HepG2 (cell line): ENCODE results near the gene SHMT1. TPM values are rescaled to one million over a fixed set of nuclear protein-coding genes. Genes with fewer than 3 reads are reported as not detected.

Source experiments
- ATAC-seq: fragments of 200-7000 bp; cut with Tn5 transposase; 3 replicates; pipeline ENCODE4 v1.9.1; 2020; ENCODE audit warnings: mild to moderate bottlenecking, moderate library complexity
- BruUV-seq: library from RNA; stranded (reverse); fragments of 400-500 nt; replicated peaks from 2 replicates; lab custom pipeline; 2021; lab: Mats Ljungman, UMichigan
- CTCF ChIA-PET: fragments of 300-600 bp; formaldehyde crosslinking; extraction: SDS; loops from one replicate; lab custom pipeline; 2021; ENCODE audit warnings: low total read pairs, inconsistent platforms, low intra/inter-chr PET ratio; lab: Yijun Ruan, JAX
- POLR2A ChIA-PET: fragments of 350-600 bp; sonication (Branson Sonifier 250); formaldehyde crosslinking; loops from one replicate; lab custom pipeline; 2020; ENCODE audit warnings: antibody characterized with exemption, inconsistent platforms; lab: Yijun Ruan, JAX
- DNase-seq: peaks from one replicate; pipeline ENCODE4 v3.0.0-alpha.2; 2015; ENCODE audit warnings: low spot score
- FAIRE-seq: peaks from 3 replicates; lab custom pipeline; 2011; peaks lifted over from hg19 to GRCh38; lab: Jason Lieb, UNC
- H2AFZ ChIP-seq: one replicate; pipeline ENCODE4 v1.6.1; 2011; ENCODE audit warnings: low read length, inconsistent platforms
- H3K27ac ChIP-seq: fragments of 300-600 bp; 3 replicates; pipeline ENCODE4 v1.8.0; 2011; ENCODE audit warnings: mixed run types, mild to moderate bottlenecking, mixed read lengths, low read length, inconsistent platforms; ENCODE audit not compliant: insufficient read depth; ENCODE audit errors: extremely low read length
- H3K27me3 ChIP-seq, 2 experiments: fragments of 200-600 bp in 1 of 2; 2 replicates in 1 of 2; 3 replicates in 1 of 2; pipeline versions ENCODE4 v1.6.0 to v1.8.0; 2011; ENCODE audit warnings: low read length in 2 of 2, mild to moderate bottlenecking in 2 of 2, moderate library complexity in 2 of 2, inconsistent platforms in 1 of 2; ENCODE audit not compliant: insufficient read depth in 2 of 2, control insufficient read depth in 1 of 2
- H3K36me3 ChIP-seq, 2 experiments: fragments of 200-600 bp in 1 of 2; replicated peaks in 1 of 2; 2 replicates in 1 of 2; 3 replicates in 1 of 2; pipeline versions ENCODE4 v1.5.1 to v1.8.0; 2011; ENCODE audit warnings: low read length in 2 of 2, inconsistent platforms in 1 of 2; ENCODE audit not compliant: insufficient read depth in 2 of 2, control insufficient read depth in 1 of 2
- H3K4me1 ChIP-seq: 2 replicates; pipeline ENCODE4 v1.5.1; 2012; ENCODE audit warnings: low read length, inconsistent platforms; ENCODE audit not compliant: insufficient read depth
- H3K4me2 ChIP-seq: 2 replicates; pipeline ENCODE4 v1.6.0; 2011; ENCODE audit warnings: low read depth, low read length, inconsistent platforms
- H3K4me3 ChIP-seq, 3 experiments: fragments of 200-600 bp in 1 of 3; sonication (generic), shearing (Covaris generic) in 1 of 3; replicated peaks in 1 of 3; 2 replicates each; pipeline ENCODE4 v1.5.1; 2011 to 2016; ENCODE audit warnings: low read length in 3 of 3, inconsistent platforms in 2 of 3, low read depth in 2 of 3, mild to moderate bottlenecking in 2 of 3, control low read depth in 1 of 3, mixed read lengths in 1 of 3; ENCODE audit not compliant: insufficient read depth in 1 of 3
- H3K79me2 ChIP-seq: one replicate; pipeline ENCODE4 v1.6.1; 2011; ENCODE audit warnings: low read length, inconsistent platforms; ENCODE audit not compliant: insufficient read depth
- H3K9ac ChIP-seq: 2 replicates; pipeline ENCODE4 v1.6.0; 2011; ENCODE audit warnings: mild to moderate bottlenecking, low read depth, low read length, inconsistent platforms; ENCODE audit not compliant: insufficient read depth
- H3K9me3 ChIP-seq: 2 replicates; pipeline ENCODE4 v1.5.1; 2012; ENCODE audit warnings: mild to moderate bottlenecking, low read length
- H4K20me1 ChIP-seq: 2 replicates; pipeline ENCODE4 v1.6.0; 2011; ENCODE audit warnings: inconsistent platforms, mild to moderate bottlenecking, low read length, moderate library complexity; ENCODE audit not compliant: insufficient read depth
- ARID5B ChIP-seq: IDR thresholded peaks from 2 replicates; pipeline ENCODE4 v1.4.0; 2020; ENCODE audit warnings: mild to moderate bottlenecking, missing genetic modification reagents
- ATF7 ChIP-seq, 2 experiments: fragments of 450-650 bp in 1 of 2; sonication (generic) in 1 of 2; formaldehyde crosslinking in 1 of 2; IDR thresholded peaks; 2 replicates each; pipeline versions ENCODE4 v1.4.0 to v1.6.1; 2016 to 2020; ENCODE audit warnings: antibody characterized with exemption in 1 of 2, mild to moderate bottlenecking in 1 of 2, missing genetic modification reagents in 1 of 2
- BRCA1 ChIP-seq: sonication (generic); formaldehyde crosslinking; IDR thresholded peaks from 2 replicates; pipeline ENCODE4 v1.4.0; 2020; ENCODE audit warnings: missing genetic modification reagents
- EP300 ChIP-seq, 3 experiments: sonication (generic) in 1 of 3; formaldehyde crosslinking in 1 of 3; IDR thresholded peaks; 2 replicates each; pipeline versions ENCODE4 v1.5.1 to v1.6.1; 2011 to 2020; ENCODE audit warnings: low read depth in 2 of 3, low read length in 2 of 3, borderline replicate concordance in 1 of 3, improper control_type of control experiment in 1 of 3, mild to moderate bottlenecking in 1 of 3, missing genetic modification reagents in 1 of 3, moderate library complexity in 1 of 3
- FOSL1 ChIP-seq: sonication (generic); formaldehyde crosslinking; IDR thresholded peaks from 2 replicates; pipeline ENCODE4 v1.9.0; 2021; ENCODE audit warnings: missing genetic modification reagents, borderline replicate concordance
- FOXA1 ChIP-seq, 2 experiments: fragments of 450-650 bp in 1 of 2; sonication (generic) in 1 of 2; formaldehyde crosslinking in 1 of 2; IDR thresholded peaks; 2 replicates each; pipeline versions ENCODE4 v1.4.0 to v1.6.1; 2016 to 2020; ENCODE audit warnings: missing genetic modification reagents in 1 of 2
- GFI1 ChIP-seq: sonication (generic); formaldehyde crosslinking; IDR thresholded peaks from 2 replicates; pipeline ENCODE4 v1.5.0; 2020; ENCODE audit warnings: missing genetic modification reagents, mild to moderate bottlenecking, borderline replicate concordance
- HNF1B ChIP-seq: sonication (generic); formaldehyde crosslinking; IDR thresholded peaks from 2 replicates; pipeline ENCODE4 v1.5.1; 2020; ENCODE audit warnings: mild to moderate bottlenecking, moderate library complexity, missing genetic modification reagents
- IKZF1 ChIP-seq: fragments of 450-650 bp; IDR thresholded peaks from 2 replicates; pipeline ENCODE4 v1.7.1; 2016
- MIER2 ChIP-seq: IDR thresholded peaks from 2 replicates; pipeline ENCODE4 v1.6.1; 2016; ENCODE audit warnings: missing biosample characterization, missing genetic modification reagents
- NFE2L2 ChIP-seq: fragments of 150-350 bp; IDR thresholded peaks from 2 replicates; pipeline ENCODE4 v1.6.1; 2014; ENCODE audit warnings: low read length
- TBL1XR1 ChIP-seq: fragments of 150-350 bp; IDR thresholded peaks from 2 replicates; pipeline ENCODE4 v1.6.1; 2014; ENCODE audit warnings: borderline replicate concordance, low read length; ENCODE audit not compliant: partially characterized antibody
- TGIF2 ChIP-seq: IDR thresholded peaks from 2 replicates; pipeline ENCODE4 v1.6.1; 2016; ENCODE audit warnings: control low read depth, missing compliant biosample characterization
- U2AF2 ChIP-seq: fragments of 200-400 bp; formaldehyde crosslinking; IDR thresholded peaks from 2 replicates; pipeline ENCODE4 v1.6.1; 2017; ENCODE audit warnings: low read depth, mild to moderate bottlenecking, low read length
- ZNF263 ChIP-seq: sonication (generic); formaldehyde crosslinking; IDR thresholded peaks from 2 replicates; pipeline ENCODE4 v1.4.0; 2020; ENCODE audit warnings: missing genetic modification reagents
- ZNF550 ChIP-seq: sonication (generic); formaldehyde crosslinking; IDR thresholded peaks from 2 replicates; pipeline ENCODE4 v1.4.0; 2020; ENCODE audit warnings: mild to moderate bottlenecking, missing genetic modification reagents, borderline replicate concordance
- ZNF564 ChIP-seq: sonication (generic); formaldehyde crosslinking; IDR thresholded peaks from 2 replicates; pipeline ENCODE4 v1.8.1; 2023; ENCODE audit warnings: mild to moderate bottlenecking, missing genetic modification reagents
- WGBS: methylation state at CpG from one replicate; pipeline ENCODE4 v1.1.6; 2017; ENCODE audit warnings: low lambda C conversion rate; 5-methylcytosine and 5-hydroxymethylcytosine counted together
- in situ Hi-C: cut with HindIII; loops from 2 replicates; pipeline ENCODE4 v1.10.0; 2017; ENCODE audit warnings: low pct_unique_long_range_greater_than_20kb; ENCODE audit not compliant: extremely low pct_ligation_motif_present
- intact Hi-C: fragments of 100-400 bp; cut with micrococcal nuclease; formaldehyde crosslinking; loops from one replicate; pipeline ENCODE4 v1.10.0; 2022; ENCODE audit not compliant: unreplicated experiment
- polyA plus RNA-seq, 8 experiments: library from polyadenylated mRNA; depleted of rRNA in 3 of 8; stranded (reverse) in 7 of 8; unstranded in 1 of 8; fragments of >200 nt; fragmentation: Illumina TruSeq in 4 of 8; extraction: Trizol in 4 of 8; gene quantifications; 2 replicates each; pipeline versions ENCODE4 v1.2.1 to v1.2.3, GENCODE V29; 2011 to 2016; ENCODE audit warnings: low read depth in 4 of 8, missing spikeins in 1 of 8, mixed read lengths in 1 of 8; ENCODE audit not compliant: insufficient read depth in 1 of 8
- total RNA-seq, 5 experiments: library from RNA; depleted of rRNA; stranded (reverse); fragments of >200 nt; fragmentation: Illumina TruSeq; extraction: Trizol; gene quantifications; 2 replicates each; pipeline ENCODE4 v1.2.3, GENCODE V29; 2016; ENCODE audit warnings: low read depth in 1 of 5
- TF ChIP-seq, protein P1 (sequence below): IDR thresholded peaks from 2 replicates; pipeline ENCODE4 v1.6.1; 2018; ENCODE audit warnings: missing genetic modification reagents

Gene SHMT1
- total and polyA plus RNA-seq, 2 of the 13 experiments (the other 11 are each of a cell fraction or from before 2014, with no cell fraction given): 21.3 to 48.8 TPM

GRCh38 chr17:18323007-18323406 lies 40.3 kb downstream of the SHMT1 start:
- no peak for DNase-seq
- no peak for FAIRE-seq
- TF ChIP-seq ARID5B (CRISPR knock-in tag): no peak
- TF ChIP-seq, protein P1, sequence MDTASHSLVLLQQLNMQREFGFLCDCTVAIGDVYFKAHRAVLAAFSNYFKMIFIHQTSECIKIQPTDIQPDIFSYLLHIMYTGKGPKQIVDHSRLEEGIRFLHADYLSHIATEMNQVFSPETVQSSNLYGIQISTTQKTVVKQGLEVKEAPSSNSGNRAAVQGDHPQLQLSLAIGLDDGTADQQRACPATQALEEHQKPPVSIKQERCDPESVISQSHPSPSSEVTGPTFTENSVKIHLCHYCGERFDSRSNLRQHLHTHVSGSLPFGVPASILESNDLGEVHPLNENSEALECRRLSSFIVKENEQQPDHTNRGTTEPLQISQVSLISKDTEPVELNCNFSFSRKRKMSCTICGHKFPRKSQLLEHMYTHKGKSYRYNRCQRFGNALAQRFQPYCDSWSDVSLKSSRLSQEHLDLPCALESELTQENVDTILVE: no peak
- TF ChIP-seq HNF1B: no peak
- no peak for TF ChIP-seq TGIF2 (CRISPR knock-in tag)
- TF ChIP-seq NFE2L2: no peak
- no peak for TF ChIP-seq TBL1XR1
- TF ChIP-seq MIER2 (CRISPR knock-in tag): no peak
- TF ChIP-seq FOXA1 (IDR thresholded peaks at IDR 0.05): no peak
- no peak for TF ChIP-seq FOXA1 (CRISPR knock-in tag; IDR thresholded peaks at IDR 0.05)
- no peak for TF ChIP-seq EP300 (IDR thresholded peaks at IDR 0.05; ENCODE audit: low read depth in 2 of 2, low read length in 2 of 2)
- TF ChIP-seq EP300 (CRISPR knock-in tag; IDR thresholded peaks at IDR 0.05; ENCODE audit: borderline replicate concordance): no peak
- TF ChIP-seq BRCA1: no peak
- no peak for TF ChIP-seq ZNF263 (CRISPR knock-in tag)
- no peak for TF ChIP-seq FOSL1 (CRISPR knock-in tag)
- no peak for TF ChIP-seq ZNF564
- no peak for TF ChIP-seq U2AF2
- no peak for TF ChIP-seq ZNF550 (CRISPR knock-in tag)
- no peak for TF ChIP-seq GFI1 (CRISPR knock-in tag)
- TF ChIP-seq ATF7 (IDR thresholded peaks at IDR 0.05): no peak
- TF ChIP-seq ATF7 (CRISPR knock-in tag; IDR thresholded peaks at IDR 0.05): no peak
- no peak for TF ChIP-seq IKZF1

More at GRCh38 chr17:18323007-18323406, 40.3 kb downstream of the SHMT1 start:
- intact Hi-C loops: no loop called here
- H3K27me3 ChIP-seq: no peaks in the 10 kb centered on the region
- no TSS peak for BruUV-seq
- ChIA-PET POLR2A (no interaction called here), CTCF (no interaction called here)
- no peaks in the 10 kb centered on the region for H3K9me3 ChIP-seq
- in situ Hi-C loops: no loop called here
- H3K4me1 ChIP-seq: peaks cover 31% of the 10 kb centered on the region
- no peak overlapping the region for H3K4me2 ChIP-seq
- peak; percentile 25 for ATAC-seq
- H3K27ac ChIP-seq: no peak overlapping the region
- peaks cover 16% of the 10 kb centered on the region for H4K20me1 ChIP-seq
- H3K36me3 ChIP-seq: peaks cover 26 to 48% of the 10 kb centered on the region in 2 experiments
- H3K4me3 ChIP-seq: no peak overlapping the region
- no peak overlapping the region for H3K9ac ChIP-seq
- 75% methylated on average over 2 of the region's 3 CpGs for WGBS
- no peak overlapping the region for H2AFZ ChIP-seq
- peaks cover 26% of the 10 kb centered on the region for H3K79me2 ChIP-seq
